Loucy (cell line): ENCODE measurements around the gene TMEM178B.

ENCODE experiments used
- CTCF ChIP-seq: fragments of 200-600 bp; sonication (generic); conservative IDR thresholded peaks from 2 replicates; pipeline ENCODE4 v1.5.1; 2014; ENCODE audit warnings: mild to moderate bottlenecking, antibody characterized with exemption, low read length
- EZH2phosphoT487 ChIP-seq: fragments of 200-600 bp; IDR thresholded peaks from 2 replicates; pipeline ENCODE4 v1.6.1; 2018; ENCODE audit warnings: antibody characterized with exemption, mild to moderate bottlenecking, moderate library complexity, borderline replicate concordance

DNA sequence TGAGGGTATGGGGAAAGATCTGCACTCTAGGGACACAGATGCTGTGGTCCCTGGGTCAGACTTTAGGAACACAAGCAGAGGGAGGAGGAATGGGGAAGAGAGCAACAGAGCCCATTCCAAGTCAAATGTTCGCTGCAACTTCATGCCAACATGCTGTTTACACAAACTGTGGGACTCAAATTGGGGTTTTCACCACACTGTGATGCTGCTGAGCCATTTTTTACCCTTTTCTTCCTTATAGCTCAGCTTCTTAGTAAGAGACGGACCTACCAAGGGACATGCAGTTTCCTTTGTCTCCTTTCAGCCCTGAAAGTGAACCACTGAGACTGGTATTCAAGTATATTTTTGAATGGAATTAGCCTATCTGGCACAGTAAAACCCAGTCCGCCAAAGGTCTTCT is 413.1 kb downstream of the TMEM178B start:
- TF ChIP-seq CTCF (no peak), EZH2phosphoT487 (no peak)
